Stimulated activated memory B cell treated with anti-CD40 and anti-IgM and Interleukin-4, amounts not matched to agents 10 μg/mL and 1 μg/mL and 100 μg/mL, for 72 hours (primary cell): ENCODE results near the gene TMUB1.
A peak's percentile ranks its signal among the peaks of the same experiment; 100 is the strongest.
"Not testable (repeated sequence)": the region's sequence is repeated elsewhere in the genome, so short reads cannot be mapped to it uniquely, and the experiment has no call there.

Experiments used
- ATAC-seq: fragments of 150-1000 bp; cut with Tn5 transposase; 2 replicates; pipeline ENCODE4 v1.10.0; 2021
- H3K27ac Mint-ChIP-seq: one replicate; pipeline ENCODE4 v1.8.0; 2022; ENCODE audit warnings: mild to moderate bottlenecking, mixed read lengths
- H3K27me3 Mint-ChIP-seq: one replicate; pipeline ENCODE4 v1.8.0; 2022; ENCODE audit warnings: mixed read lengths
- H3K36me3 Mint-ChIP-seq: one replicate; pipeline ENCODE4 v1.8.0; 2022; ENCODE audit warnings: mixed read lengths
- H3K4me1 Mint-ChIP-seq: one replicate; pipeline ENCODE4 v1.8.0; 2022; ENCODE audit warnings: mixed read lengths
- H3K4me3 Mint-ChIP-seq: one replicate; pipeline ENCODE4 v1.8.0; 2022; ENCODE audit warnings: mild to moderate bottlenecking, moderate library complexity, mixed read lengths
- H3K9me3 Mint-ChIP-seq: one replicate; pipeline ENCODE4 v1.8.0; 2022; ENCODE audit warnings: mixed read lengths

Gene TMUB1

DNA sequence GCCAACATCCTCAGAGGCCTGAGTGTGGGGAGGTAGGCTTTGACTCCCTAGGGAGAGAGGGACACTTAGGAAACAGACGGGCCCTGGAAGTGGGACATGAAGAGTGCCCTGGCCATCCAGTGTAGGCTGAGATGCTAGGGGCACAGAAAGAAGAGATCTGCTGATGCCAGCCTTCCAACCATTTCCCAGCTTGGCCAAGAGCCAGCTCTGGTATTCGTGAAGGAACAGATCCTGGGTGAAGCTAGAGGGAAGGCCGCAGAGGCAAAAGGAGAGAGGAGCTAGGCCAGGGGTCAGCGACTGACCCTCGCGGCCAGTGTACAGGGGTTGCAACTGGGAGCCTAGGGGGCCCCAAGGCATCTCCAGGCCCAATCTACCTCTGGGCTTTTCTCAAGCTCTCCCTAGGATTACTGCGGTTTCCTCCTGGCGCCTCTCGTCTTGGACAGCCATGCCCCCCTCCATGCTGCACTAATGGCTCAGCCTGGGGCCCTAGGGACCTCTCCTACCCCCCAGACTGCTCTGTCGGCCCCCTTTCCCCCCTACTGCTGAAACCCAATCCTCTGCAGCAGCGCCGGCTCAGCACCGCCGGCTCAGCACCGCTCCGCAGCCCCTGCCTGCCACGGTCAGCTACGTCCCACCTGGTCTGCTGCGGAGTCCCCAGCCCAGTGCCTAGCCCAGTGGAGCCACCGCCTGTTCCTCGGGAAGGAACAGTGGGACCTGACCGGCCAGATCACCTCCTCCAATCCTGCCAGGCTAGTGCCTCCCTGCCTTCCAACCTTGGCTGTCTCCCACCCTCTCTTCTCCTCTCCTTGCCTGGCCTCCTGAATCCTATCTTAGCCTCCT is 35.1 kb downstream of the TMUB1 start, which contains the start of gene ASIC3:
Gene ASIC3, plus strand, starts transcription at position 556 of the 840 bp plus-strand sequence. CDS start 355 bp downstream, outside the sequence.
- H3K36me3 Mint-ChIP-seq, result peaks cover 15% of the 10 kb centered on the region
- peaks cover 10% of the 10 kb centered on the region for H3K4me1 Mint-ChIP-seq
- H3K4me3 Mint-ChIP-seq, result no peak within 1 kb of the TSS
- no peak within 1 kb of the TSS for H3K27ac Mint-ChIP-seq
- H3K27me3 Mint-ChIP-seq, result peaks cover 27% of the 10 kb centered on the region
- ATAC-seq, result no peak
- H3K9me3 Mint-ChIP-seq, result no peaks in the 10 kb centered on the region

- Mint-ChIP-seq H3K27me3 (peaks cover 15% of the 10 kb centered on the region), H3K36me3 (peaks cover 8% of the 10 kb centered on the region), H3K9me3 (no peaks in the 10 kb centered on the region), H3K4me1 (peaks cover 10% of the 10 kb centered on the region), H3K4me3 (no peak overlapping the region), H3K27ac (no peak overlapping the region)
- no peak for ATAC-seq
Measured at GRCh38 chr7:151046603-151047573, 36.4 kb downstream of the TMUB1 start.

DNA sequence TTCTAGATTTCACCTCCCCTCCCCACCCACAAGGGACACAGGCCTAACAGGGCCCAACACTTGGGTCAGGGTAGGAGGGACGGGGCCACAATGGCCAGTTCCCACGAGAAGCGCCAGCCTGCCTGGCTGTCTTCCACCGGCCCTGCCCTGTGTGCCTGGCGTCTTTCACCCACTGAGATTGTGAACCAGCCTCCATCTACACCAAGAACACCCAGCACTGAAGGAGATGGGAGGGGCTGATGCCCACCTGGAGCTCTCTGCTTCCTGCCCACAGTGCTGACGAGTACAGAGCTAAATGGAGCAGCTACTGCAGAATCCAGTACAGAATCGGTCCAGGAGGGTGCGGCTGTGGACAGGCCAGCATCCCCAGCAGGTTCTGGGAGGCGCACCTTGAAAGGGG is 37.3 kb downstream of the TMUB1 start:
- H3K36me3 Mint-ChIP-seq, result peaks cover 13% of the 10 kb centered on the region
- ATAC-seq, result no peak
- peaks cover 11% of the 10 kb centered on the region for H3K27me3 Mint-ChIP-seq
- H3K4me1 Mint-ChIP-seq, result peaks cover 5% of the 10 kb centered on the region
- H3K9me3 Mint-ChIP-seq, result no peaks in the 10 kb centered on the region
- no peak overlapping the region for H3K27ac Mint-ChIP-seq
- no peak overlapping the region for H3K4me3 Mint-ChIP-seq

- peaks cover 6% of the 10 kb centered on the region for H3K4me1 Mint-ChIP-seq
- H3K4me3 Mint-ChIP-seq, result no peak overlapping the region
- peaks cover 13% of the 10 kb centered on the region for H3K36me3 Mint-ChIP-seq
- H3K9me3 Mint-ChIP-seq, result no peaks in the 10 kb centered on the region
- no peak for ATAC-seq
- peaks cover 7% of the 10 kb centered on the region for H3K27me3 Mint-ChIP-seq
- no peak overlapping the region for H3K27ac Mint-ChIP-seq
Measured at GRCh38 chr7:151045262-151045661, 38.0 kb downstream of the TMUB1 start.

DNA sequence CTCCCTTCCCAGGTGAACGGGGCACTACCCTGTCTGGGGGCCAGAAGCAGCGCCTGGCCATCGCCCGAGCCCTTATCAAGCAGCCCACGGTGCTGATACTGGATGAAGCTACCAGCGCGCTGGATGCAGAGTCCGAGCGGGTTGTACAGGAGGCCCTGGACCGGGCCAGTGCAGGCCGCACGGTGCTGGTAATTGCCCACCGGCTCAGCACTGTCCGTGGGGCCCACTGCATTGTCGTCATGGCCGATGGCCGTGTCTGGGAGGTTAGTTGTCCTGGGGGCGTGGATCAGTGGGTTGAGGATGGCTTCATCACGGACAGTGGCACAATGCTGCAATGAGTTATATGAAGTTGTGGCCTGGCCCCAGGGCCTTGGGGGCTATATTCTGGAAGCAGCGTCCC is 39.3 kb downstream of the TMUB1 start:
- peaks cover 19% of the 10 kb centered on the region for H3K4me1 Mint-ChIP-seq
- H3K36me3 Mint-ChIP-seq, result peaks cover 13% of the 10 kb centered on the region
- no peaks in the 10 kb centered on the region for H3K9me3 Mint-ChIP-seq
- no peaks in the 10 kb centered on the region for H3K27me3 Mint-ChIP-seq
- H3K27ac Mint-ChIP-seq, result no peak overlapping the region
- no peak for ATAC-seq
- H3K4me3 Mint-ChIP-seq, result no peak overlapping the region

- H3K27me3 Mint-ChIP-seq, result not testable (repeated sequence)
Measured at GRCh38 chr7:151043449-151043848, 39.8 kb downstream of the TMUB1 start.

GRCh38 chr7:151040616-151041375 is 42.5 kb downstream of the TMUB1 start:
- Mint-ChIP-seq H3K36me3 (peaks cover 24% of the 10 kb centered on the region), H3K4me3 (no peak overlapping the region), H3K27ac (no peak overlapping the region), H3K4me1 (peaks cover 17% of the 10 kb centered on the region), H3K27me3 (no peaks in the 10 kb centered on the region), H3K9me3 (no peaks in the 10 kb centered on the region)
- ATAC-seq, result no peak

More at GRCh38 chr7:151043449-151043848, 39.8 kb downstream of the TMUB1 start:
- not testable (repeated sequence) for H3K27ac Mint-ChIP-seq, ATAC-seq, H3K4me3 Mint-ChIP-seq, H3K9me3 Mint-ChIP-seq
- H3K36me3 Mint-ChIP-seq, result peaks cover 13% of the 10 kb centered on the region
- H3K4me1 Mint-ChIP-seq, result peaks cover 18% of the 10 kb centered on the region

DNA sequence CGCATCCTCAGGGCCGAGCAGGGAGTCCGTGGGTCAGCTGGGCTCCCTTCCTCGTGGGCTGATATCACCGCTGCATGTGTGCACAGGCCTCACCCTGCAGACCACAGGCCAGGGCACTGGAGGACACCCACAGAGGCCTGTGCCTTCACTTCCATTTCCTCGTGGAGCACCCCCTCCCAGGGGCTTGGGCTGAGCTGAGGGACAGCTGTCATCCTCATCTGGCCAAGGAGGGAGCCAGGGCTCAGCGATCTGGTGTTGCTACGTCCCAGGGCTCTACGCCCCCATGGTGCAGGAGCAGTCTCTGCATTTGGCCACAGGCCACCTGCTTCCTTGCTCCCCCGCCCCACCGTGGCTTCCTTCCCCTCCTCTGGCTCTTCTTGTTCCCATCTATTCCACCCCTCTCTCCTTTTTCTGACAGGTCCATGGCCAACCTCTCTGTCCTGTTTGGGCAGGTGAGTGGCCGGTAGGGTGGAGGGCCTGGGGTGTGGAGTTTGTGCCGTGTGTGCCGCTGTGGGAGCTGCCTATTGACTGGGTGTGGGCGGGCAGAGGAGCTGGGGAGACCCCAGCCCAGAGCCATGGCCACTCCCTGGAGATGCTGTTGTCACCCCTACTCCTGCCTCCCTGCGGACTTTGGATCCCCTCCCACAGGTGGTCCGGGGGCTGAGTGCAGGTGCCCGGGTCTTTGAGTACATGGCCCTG is 43.3 kb downstream of the TMUB1 start:
- H3K36me3 Mint-ChIP-seq, result peaks cover 27% of the 10 kb centered on the region
- peaks cover 17% of the 10 kb centered on the region for H3K4me1 Mint-ChIP-seq
- H3K27me3 Mint-ChIP-seq, result no peaks in the 10 kb centered on the region
- H3K4me3 Mint-ChIP-seq, result no peak overlapping the region
- H3K9me3 Mint-ChIP-seq, result no peaks in the 10 kb centered on the region
- H3K27ac Mint-ChIP-seq, result peak overlapping the region; percentile 69
- no peak for ATAC-seq

- Mint-ChIP-seq H3K9me3 (no peaks in the 10 kb centered on the region), H3K36me3 (peaks cover 27% of the 10 kb centered on the region), H3K27ac (peak overlapping the region; percentile 69), H3K4me1 (peaks cover 17% of the 10 kb centered on the region), H3K4me3 (no peak overlapping the region), H3K27me3 (no peaks in the 10 kb centered on the region)
- ATAC-seq, result peak; percentile 86
Measured at GRCh38 chr7:151038951-151039849, 44.1 kb downstream of the TMUB1 start.

- H3K36me3 Mint-ChIP-seq, result peaks cover 25% of the 10 kb centered on the region
- no peak overlapping the region for H3K27ac Mint-ChIP-seq
- ATAC-seq, result no peak
- no peaks in the 10 kb centered on the region for H3K27me3 Mint-ChIP-seq
- no peak overlapping the region for H3K4me3 Mint-ChIP-seq
- H3K9me3 Mint-ChIP-seq, result no peaks in the 10 kb centered on the region
- H3K4me1 Mint-ChIP-seq, result peaks cover 17% of the 10 kb centered on the region
Measured at GRCh38 chr7:151035902-151036301, 47.4 kb downstream of the TMUB1 start.

DNA sequence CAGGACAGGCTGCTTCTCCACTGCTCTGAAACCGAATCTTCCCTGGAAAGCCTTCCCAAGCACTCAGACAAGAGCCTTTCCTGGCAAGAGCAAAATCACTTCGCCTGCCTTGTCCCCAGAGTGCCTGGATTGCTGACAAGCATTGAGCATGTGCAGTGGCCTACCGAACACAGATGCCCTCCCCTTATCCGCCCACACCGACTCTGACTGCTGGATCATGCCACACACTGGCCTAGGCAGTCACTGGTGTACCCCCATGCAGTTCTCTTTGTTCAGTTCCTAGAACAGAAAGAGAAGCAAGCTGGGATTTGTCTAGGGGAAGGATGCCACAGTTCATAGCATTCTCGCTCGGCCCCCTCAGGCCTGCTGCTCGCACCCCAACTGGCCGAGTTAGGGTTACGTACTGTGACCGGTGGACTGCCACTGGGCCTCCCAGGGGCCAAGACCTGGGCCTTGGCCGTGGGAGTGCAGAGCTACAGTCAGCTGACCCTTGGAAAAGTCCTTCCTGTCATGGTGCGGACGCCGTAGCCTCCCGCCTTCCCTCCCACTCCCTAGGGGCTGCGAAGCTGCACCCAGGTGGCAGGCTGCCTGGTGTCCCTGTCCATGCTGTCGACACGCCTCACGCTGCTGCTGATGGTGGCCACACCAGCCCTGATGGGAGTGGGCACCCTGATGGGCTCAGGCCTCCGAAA is 48.1 kb downstream of the TMUB1 start:
- no peak overlapping the region for H3K4me3 Mint-ChIP-seq
- H3K27me3 Mint-ChIP-seq, result no peaks in the 10 kb centered on the region
- peaks cover 15% of the 10 kb centered on the region for H3K4me1 Mint-ChIP-seq

DNA sequence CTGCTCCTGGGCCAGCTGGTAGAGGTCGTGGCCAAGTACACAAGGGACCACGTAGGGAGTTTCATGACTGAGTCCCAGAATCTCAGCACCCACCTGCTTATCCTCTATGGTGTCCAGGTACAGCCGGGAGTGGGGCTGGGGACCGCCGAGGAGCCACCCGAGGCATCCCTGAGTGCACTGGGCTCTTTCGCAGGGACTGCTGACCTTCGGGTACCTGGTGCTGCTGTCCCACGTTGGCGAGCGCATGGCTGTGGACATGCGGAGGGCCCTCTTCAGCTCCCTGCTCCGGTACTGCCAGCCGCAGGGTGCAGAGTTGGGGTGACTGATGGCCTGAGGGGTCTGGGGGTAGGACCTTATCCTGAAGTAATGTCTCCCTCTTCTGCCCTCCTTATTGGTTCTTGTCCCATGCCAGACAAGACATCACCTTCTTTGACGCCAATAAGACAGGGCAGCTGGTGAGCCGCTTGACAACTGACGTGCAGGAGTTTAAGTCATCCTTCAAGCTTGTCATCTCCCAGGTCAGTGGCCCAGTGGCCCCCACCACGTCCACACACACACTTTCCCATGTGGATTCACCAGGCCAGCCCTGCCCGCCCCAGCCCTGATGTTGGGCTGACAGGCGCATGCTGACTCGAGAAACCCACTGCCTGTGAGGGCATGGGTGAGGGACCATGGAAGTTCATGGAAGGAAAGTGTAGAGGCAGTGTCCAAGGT is 48.8 kb downstream of the TMUB1 start:
- ATAC-seq, result no peak
- no peak overlapping the region for H3K27ac Mint-ChIP-seq
- no peak overlapping the region for H3K4me3 Mint-ChIP-seq
- peaks cover 25% of the 10 kb centered on the region for H3K36me3 Mint-ChIP-seq
- peaks cover 14% of the 10 kb centered on the region for H3K4me1 Mint-ChIP-seq
- H3K27me3 Mint-ChIP-seq, result no peaks in the 10 kb centered on the region
- no peaks in the 10 kb centered on the region for H3K9me3 Mint-ChIP-seq

More for the DNA sequence above, 48.1 kb downstream of the TMUB1 start:
- Mint-ChIP-seq H3K9me3 (no peaks in the 10 kb centered on the region), H3K36me3 (peaks cover 25% of the 10 kb centered on the region), H3K27ac (no peak overlapping the region)
- ATAC-seq, result no peak

DNA sequence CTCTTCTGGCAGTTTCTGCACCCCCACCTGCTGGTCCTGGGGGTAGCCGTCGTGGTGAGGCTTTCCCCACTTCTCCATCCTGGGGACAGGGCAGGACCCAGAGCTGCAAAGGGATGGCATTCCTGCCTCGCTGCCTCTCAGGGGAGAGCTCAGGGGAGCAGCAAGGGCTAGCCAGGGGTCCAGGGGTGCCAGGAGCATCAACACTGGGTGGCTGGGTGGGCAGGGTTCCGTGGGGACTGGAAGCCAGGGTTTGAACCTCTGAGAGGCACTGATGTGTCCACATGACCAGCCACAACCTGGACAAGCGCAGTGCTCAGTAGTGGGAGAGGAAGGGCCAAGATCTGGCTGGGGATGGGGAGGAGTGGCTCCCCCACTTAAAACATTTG is 49.4 kb downstream of the TMUB1 start:
- no peak overlapping the region for H3K4me3 Mint-ChIP-seq
- H3K36me3 Mint-ChIP-seq, result peaks cover 25% of the 10 kb centered on the region
- H3K9me3 Mint-ChIP-seq, result no peaks in the 10 kb centered on the region
- peaks cover 13% of the 10 kb centered on the region for H3K4me1 Mint-ChIP-seq
- no peak for ATAC-seq
- H3K27ac Mint-ChIP-seq, result no peak overlapping the region
- H3K27me3 Mint-ChIP-seq, result no peaks in the 10 kb centered on the region
